Measurements from ENCODE around the gene MYO1D.

GRCh38 chr17:32588982-32589381 is 287.9 kb downstream of the MYO1D start:
- TF ChIP-seq CTCF (conservative IDR thresholded peaks at IDR 0.05; ENCODE audit: low read depth, low read length), result peak; percentile 47; the same call in 1 of the 2 replicates
- TF ChIP-seq EZH2phosphoT487 (IDR thresholded peaks at IDR 0.05; ENCODE audit: borderline replicate concordance, low read length), result no peak
